Esophagus squamous epithelium (tissue), 5 donors: Measurements from ENCODE around the gene LIX1. TPM values are rescaled to one million over a fixed set of nuclear protein-coding genes. Genes with fewer than 3 reads are reported as not detected.

Experiments used
- DNase-seq: peaks from one replicate; lab custom pipeline; 2025; lab: John Stamatoyannopoulos, UW
- H3K27ac ChIP-seq, 4 donors: fragments of 200-600 bp; sonication (generic); one replicate each; pipeline ENCODE4 v1.5.1; 2016 to 2019; ENCODE audit warnings: mild to moderate bottlenecking in 1 of 4
- H3K27me3 ChIP-seq, 4 donors: fragments of 200-600 bp; sonication (generic); 1 replicate in 3 of 4; 2 replicates in 1 of 4; pipeline versions ENCODE4 v1.5.1 to v1.6.0; 2017 to 2021; ENCODE audit warnings: antibody characterized with exemption in 1 of 4
- H3K36me3 ChIP-seq, 3 donors: fragments of 200-600 bp; sonication (generic); one replicate each; pipeline ENCODE4 v1.5.1; 2016 to 2019
- H3K4me1 ChIP-seq, 3 donors: fragments of 200-600 bp; sonication (generic); one replicate each; pipeline ENCODE4 v1.5.1; 2017 to 2019
- H3K4me3 ChIP-seq, 4 donors: fragments of 200-600 bp; sonication (generic); 1 replicate in 3 of 4; 2 replicates in 1 of 4; pipeline ENCODE4 v1.5.1; 2016 to 2019; ENCODE audit warnings: mild to moderate bottlenecking in 2 of 4, moderate library complexity in 1 of 4
- H3K9me3 ChIP-seq, 3 donors: fragments of 200-600 bp; sonication (generic); one replicate each; pipeline ENCODE4 v1.5.1; 2016 to 2019
- CTCF ChIP-seq, 6 experiments: fragments of 450-650 bp in 4 of 6; fragments of 200-600 bp in 2 of 6; sonication (generic) in 2 of 6; IDR thresholded peaks; one replicate each; pipeline ENCODE4 v1.5.1; 2016 to 2019; ENCODE audit warnings: antibody characterized with exemption in 6 of 6, mild to moderate bottlenecking in 4 of 6, moderate library complexity in 4 of 6
- POLR2A ChIP-seq, 4 donors: fragments of 450-650 bp; IDR thresholded peaks; one replicate each; pipeline ENCODE4 v1.6.1; 2017; ENCODE audit warnings: antibody characterized with exemption in 4 of 4, mild to moderate bottlenecking in 4 of 4, moderate library complexity in 3 of 4
- WGBS, 2 donors: methylation state at CpG; one replicate each; pipeline ENCODE4 v1.1.5; 2018; 5-methylcytosine and 5-hydroxymethylcytosine counted together
- intact Hi-C: fragments of 100-400 bp; cut with DNase I; formaldehyde crosslinking; loops from one replicate; pipeline ENCODE4 v1.15.0; 2022
- total RNA-seq, 4 donors: library from RNA; depleted of rRNA; stranded (reverse); fragments of >200 nt; gene quantifications; one replicate each; pipeline ENCODE4 v1.1.0, GENCODE V29; 2016
- donor health status: DM: yes; HTN: yes; CAD: no.

Gene LIX1
- total RNA-seq, 4 donors from 2014 or later, result not detected

- Histone ChIP-seq H3K4me3 (no peak overlapping the region), H3K27ac (no peak overlapping the region), H3K9me3 (no peaks in the 10 kb centered on the region), H3K36me3 (no peaks in the 10 kb centered on the region), H3K4me1 (peaks cover 0 to 5% (median 0%) of the 10 kb centered on the region in 3 donors), H3K27me3 (no peaks in the 10 kb centered on the region)
- 86 to 87% methylated on average over 4 of the region's 4 CpGs for WGBS, 2 donors
- intact Hi-C loops, result no loop called here
- no peak for DNase-seq
- TF ChIP-seq POLR2A (IDR thresholded peaks at IDR 0.05), result no peak
- TF ChIP-seq CTCF (IDR thresholded peaks at IDR 0.05), result no peak
Observed at GRCh38 chr5:97135868-97136267, 6.5 kb downstream of the LIX1 start.

GRCh38 chr5:97134634-97135033 is 7.8 kb downstream of the LIX1 start:
- WGBS, 2 donors, result 54 to 67% methylated on average over 3 of the region's 3 CpGs
- Histone ChIP-seq H3K27me3 (no peaks in the 10 kb centered on the region), H3K4me1 (no peaks in the 10 kb centered on the region), H3K9me3 (no peaks in the 10 kb centered on the region), H3K36me3 (no peaks in the 10 kb centered on the region), H3K27ac (no peak overlapping the region), H3K4me3 (no peak overlapping the region)
- intact Hi-C loops, result no loop called here
- TF ChIP-seq POLR2A (IDR thresholded peaks at IDR 0.05) (no peak), CTCF (IDR thresholded peaks at IDR 0.05) (no peak)
- no peak for DNase-seq

- no peak for DNase-seq
- H3K4me1 ChIP-seq, result no peaks in the 10 kb centered on the region
- H3K27ac ChIP-seq, result no peak overlapping the region
- TF ChIP-seq POLR2A (IDR thresholded peaks at IDR 0.05) (no peak), CTCF (IDR thresholded peaks at IDR 0.05) (no peak)
- no peaks in the 10 kb centered on the region for H3K9me3 ChIP-seq
- H3K36me3 ChIP-seq, result no peaks in the 10 kb centered on the region
- intact Hi-C loops, result no loop called here
- no peaks in the 10 kb centered on the region for H3K27me3 ChIP-seq
- no peak overlapping the region for H3K4me3 ChIP-seq
Observed at GRCh38 chr5:97133101-97133500, 9.3 kb downstream of the LIX1 start.

GRCh38 chr5:97131921-97132320 is 10.5 kb downstream of the LIX1 start:
- DNase-seq, result no peak
- H3K9me3 ChIP-seq, result no peaks in the 10 kb centered on the region
- H3K36me3 ChIP-seq, result no peaks in the 10 kb centered on the region
- H3K4me1 ChIP-seq, result no peaks in the 10 kb centered on the region
- intact Hi-C loops, result no loop called here
- 50 to 64% methylated on average over 5 of the region's 5 CpGs for WGBS, 2 donors
- H3K4me3 ChIP-seq, result no peak overlapping the region
- TF ChIP-seq CTCF (IDR thresholded peaks at IDR 0.05) (no peak), POLR2A (IDR thresholded peaks at IDR 0.05) (no peak)
- no peak overlapping the region for H3K27ac ChIP-seq
- no peaks in the 10 kb centered on the region for H3K27me3 ChIP-seq

- TF ChIP-seq POLR2A (IDR thresholded peaks at IDR 0.05) (no peak), CTCF (IDR thresholded peaks at IDR 0.05) (no peak)
- Histone ChIP-seq H3K27ac (no peak overlapping the region), H3K4me3 (no peak overlapping the region), H3K27me3 (no peaks in the 10 kb centered on the region), H3K9me3 (no peaks in the 10 kb centered on the region), H3K4me1 (no peaks in the 10 kb centered on the region), H3K36me3 (no peaks in the 10 kb centered on the region)
- no peak for DNase-seq
- intact Hi-C loops, result no loop called here
Observed at GRCh38 chr5:97131139-97131710, 11.2 kb downstream of the LIX1 start.
